H1 (cell line): Measurements from ENCODE around the gene GSPT1. TPM values are rescaled to one million over a fixed set of nuclear protein-coding genes. Genes with fewer than 3 reads are reported as not detected.

ENCODE experiments used
- CTCF ChIA-PET: fragments of 300-600 bp; sonication (Branson Sonifier 250); formaldehyde crosslinking; loops from one replicate; lab custom pipeline; 2021; ENCODE audit not compliant: partially characterized antibody; lab: Charles Lee
- POLR2A ChIA-PET: fragments of 300-600 bp; sonication (Branson Sonifier 250); formaldehyde crosslinking; loops from one replicate; lab custom pipeline; 2021; ENCODE audit warnings: inconsistent platforms; ENCODE audit not compliant: partially characterized antibody; lab: Charles Lee
- DNase-seq, 2 experiments: peaks; one replicate each; pipeline versions ENCODE4 v3.0.0 to v3.0.0-alpha.2; 2010 to 2022; ENCODE audit warnings: low spot score in 2 of 2, low read depth in 1 of 2, mixed read lengths in 1 of 2
- FAIRE-seq: peaks from 2 replicates; lab custom pipeline; 2011; peaks lifted over from hg19 to GRCh38; lab: Jason Lieb, UNC
- H2AFZ ChIP-seq: 2 replicates; pipeline ENCODE4 v1.8.1; 2012; ENCODE audit warnings: low read length, inconsistent platforms
- H2AK5ac ChIP-seq: 2 replicates; pipeline ENCODE4 v1.6.1; 2013; ENCODE audit warnings: low read depth, low read length
- H2BK120ac ChIP-seq: replicated peaks from 2 replicates; pipeline ENCODE3; 2013; ENCODE audit warnings: low read depth, low read length, inconsistent platforms
- H2BK12ac ChIP-seq: 2 replicates; pipeline ENCODE4 v1.6.1; 2013; ENCODE audit warnings: low read depth, low read length
- H2BK15ac ChIP-seq: 2 replicates; pipeline ENCODE4 v1.6.1; 2013; ENCODE audit warnings: low read length
- H2BK20ac ChIP-seq: 2 replicates; pipeline ENCODE4 v1.6.1; 2013; ENCODE audit warnings: low read length
- H2BK5ac ChIP-seq: 2 replicates; pipeline ENCODE4 v1.6.1; 2013; ENCODE audit warnings: low read depth, low read length
- H3K14ac ChIP-seq: 2 replicates; pipeline ENCODE4 v1.6.1; 2013; ENCODE audit warnings: inconsistent platforms; ENCODE audit not compliant: insufficient read length
- H3K18ac ChIP-seq: 2 replicates; pipeline ENCODE4 v1.6.1; 2013; ENCODE audit warnings: low read length; ENCODE audit errors: extremely low read depth
- H3K23ac ChIP-seq: 2 replicates; pipeline ENCODE4 v1.6.1; 2013; ENCODE audit warnings: inconsistent platforms; ENCODE audit not compliant: insufficient read length
- H3K23me2 ChIP-seq: 2 replicates; pipeline ENCODE4 v1.6.1; 2013; ENCODE audit warnings: low read depth, low read length
- H3K27ac ChIP-seq: 2 replicates; pipeline ENCODE4 v1.6.1; 2011; ENCODE audit warnings: low read depth, low read length, inconsistent platforms
- H3K27me3 ChIP-seq, 4 experiments: replicated peaks in 1 of 4; 1 replicate in 1 of 4; 2 replicates in 3 of 4; pipeline versions ENCODE4 v1.6.1 to v1.8.1; 2011 to 2013; ENCODE audit warnings: low read length in 3 of 4, mild to moderate bottlenecking in 3 of 4, inconsistent platforms in 2 of 4, mixed read lengths in 2 of 4, moderate library complexity in 1 of 4; ENCODE audit not compliant: control insufficient read depth in 3 of 4, insufficient read depth in 3 of 4; ENCODE audit errors: extremely low read depth in 1 of 4
- H3K36me3 ChIP-seq, 4 experiments: 2 replicates each; pipeline versions ENCODE4 v1.6.1 to v1.8.1; 2011 to 2013; ENCODE audit warnings: mild to moderate bottlenecking in 4 of 4, low read length in 3 of 4, moderate library complexity in 2 of 4, control low read depth in 1 of 4, inconsistent platforms in 1 of 4; ENCODE audit not compliant: insufficient read depth in 4 of 4, control insufficient read depth in 2 of 4
- H3K4ac ChIP-seq: replicated peaks from 2 replicates; pipeline ENCODE3; 2013; ENCODE audit warnings: low read length, low read depth, mixed read lengths, inconsistent platforms; ENCODE audit not compliant: insufficient read length
- H3K4me1 ChIP-seq, 4 experiments: replicated peaks in 1 of 4; 1 replicate in 1 of 4; 2 replicates in 3 of 4; pipeline versions ENCODE4 v1.6.1 to v1.8.1; 2011 to 2013; ENCODE audit warnings: low read length in 3 of 4, inconsistent platforms in 2 of 4, mixed read lengths in 1 of 4; ENCODE audit not compliant: insufficient read depth in 4 of 4, control insufficient read depth in 3 of 4
- H3K4me2 ChIP-seq, 2 experiments: 2 replicates each; pipeline versions ENCODE4 v1.6.1 to v1.8.1; 2011 to 2013; ENCODE audit warnings: low read depth in 2 of 2, low read length in 2 of 2, control low read depth in 1 of 2, inconsistent platforms in 1 of 2, mild to moderate bottlenecking in 1 of 2; ENCODE audit not compliant: insufficient read depth in 1 of 2
- H3K4me3 ChIP-seq, 4 experiments: fragments of 200-600, 300-600 bp in 1 of 4; sonication (generic), shearing (Covaris generic), sonication (Bioruptor Twin) in 1 of 4; 2 replicates each; pipeline versions ENCODE4 v1.5.1 to v1.8.1; 2011 to 2016; ENCODE audit warnings: low read length in 4 of 4, low read depth in 3 of 4, control low read depth in 2 of 4, inconsistent platforms in 2 of 4, mild to moderate bottlenecking in 2 of 4, mixed read lengths in 1 of 4, moderate library complexity in 1 of 4; ENCODE audit not compliant: insufficient read depth in 2 of 4; ENCODE audit errors: extremely low read depth in 1 of 4
- H3K56ac ChIP-seq: replicated peaks from 2 replicates; pipeline ENCODE3; 2013; ENCODE audit warnings: low read depth, mild to moderate bottlenecking, mixed read lengths, low read length, inconsistent platforms; ENCODE audit not compliant: insufficient read length
- H3K79me1 ChIP-seq: 2 replicates; pipeline ENCODE4 v1.6.1; 2013; ENCODE audit warnings: low read depth, low read length, control low read depth
- H3K79me2 ChIP-seq, 2 experiments: 2 replicates each; pipeline versions ENCODE4 v1.6.1 to v1.8.1; 2012 to 2013; ENCODE audit warnings: low read length in 2 of 2, mild to moderate bottlenecking in 2 of 2, inconsistent platforms in 1 of 2; ENCODE audit not compliant: insufficient read depth in 2 of 2, control insufficient read depth in 1 of 2
- H3K9ac ChIP-seq, 4 experiments: replicated peaks in 1 of 4; 1 replicate in 1 of 4; 2 replicates in 3 of 4; pipeline versions ENCODE4 v1.6.1 to v1.8.1; 2011 to 2013; ENCODE audit warnings: low read depth in 3 of 4, low read length in 3 of 4, control low read depth in 2 of 4, mild to moderate bottlenecking in 2 of 4, moderate library complexity in 2 of 4, inconsistent platforms in 1 of 4; ENCODE audit errors: extremely low read depth in 1 of 4
- H3K9me3 ChIP-seq, 2 experiments: 2 replicates each; pipeline versions ENCODE4 v1.6.1 to v1.8.1; 2012 to 2013; ENCODE audit warnings: mild to moderate bottlenecking in 2 of 2, moderate library complexity in 2 of 2, control low read depth in 1 of 2, inconsistent platforms in 1 of 2, low read depth in 1 of 2, low read length in 1 of 2, mixed read lengths in 1 of 2; ENCODE audit not compliant: insufficient read depth in 2 of 2
- H4K20me1 ChIP-seq, 2 experiments: replicated peaks in 1 of 2; 2 replicates each; pipeline versions ENCODE3 to v1.8.1; 2011 to 2013; ENCODE audit warnings: inconsistent platforms in 2 of 2, low read length in 2 of 2, mild to moderate bottlenecking in 1 of 2; ENCODE audit not compliant: insufficient read depth in 2 of 2, control insufficient read depth in 1 of 2
- H4K5ac ChIP-seq: 2 replicates; pipeline ENCODE4 v1.6.1; 2013; ENCODE audit warnings: low read length, low read depth, mixed read lengths, inconsistent platforms; ENCODE audit not compliant: insufficient read length
- H4K8ac ChIP-seq: 2 replicates; pipeline ENCODE4 v1.8.0; 2013; ENCODE audit warnings: mild to moderate bottlenecking, moderate library complexity, low read length, inconsistent platforms; ENCODE audit not compliant: insufficient read depth; ENCODE audit errors: extremely low read depth
- H4K91ac ChIP-seq: replicated peaks from 2 replicates; pipeline ENCODE3; 2013; ENCODE audit warnings: low read length, mixed read lengths, inconsistent platforms; ENCODE audit not compliant: insufficient read length
- BRCA1 ChIP-seq: IDR thresholded peaks from 2 replicates; pipeline ENCODE4 v1.6.1; 2012; ENCODE audit warnings: low read depth, low read length, improper control_type of control experiment
- CBX5 ChIP-seq: fragments of 300-800, 300-1000 bp; sonication (generic); IDR thresholded peaks from 2 replicates; pipeline ENCODE4 v1.7.1; 2016; ENCODE audit warnings: antibody characterized with exemption, low read length, low read depth
- CEBPB ChIP-seq: IDR thresholded peaks from 2 replicates; pipeline ENCODE4 v1.6.1; 2012; ENCODE audit warnings: low read depth, low read length
- HDAC6 ChIP-seq: IDR thresholded peaks from one replicate; pipeline ENCODE4 v1.7.1; 2012; ENCODE audit warnings: low read depth, mild to moderate bottlenecking, inconsistent platforms, low read length, moderate library complexity
- JUN ChIP-seq: IDR thresholded peaks from 2 replicates; pipeline ENCODE4 v1.6.1; 2011; ENCODE audit warnings: low read depth, mild to moderate bottlenecking, improper control_type of control experiment, low read length
- JUND ChIP-seq: IDR thresholded peaks from 2 replicates; pipeline ENCODE4 v1.6.1; 2011; ENCODE audit warnings: mild to moderate bottlenecking, improper control_type of control experiment, low read length
- KDM1A ChIP-seq: fragments of 200-600, 300-600 bp; sonication (generic); IDR thresholded peaks from 2 replicates; pipeline ENCODE4 v1.7.1; 2016; ENCODE audit warnings: mild to moderate bottlenecking, low read length, borderline replicate concordance
- POLR2AphosphoS5 ChIP-seq: IDR thresholded peaks from 2 replicates; pipeline ENCODE4 v1.6.1; 2011; ENCODE audit warnings: low read depth, low read length
- RAD21 ChIP-seq, 2 experiments: IDR thresholded peaks in 1 of 2; conservative IDR thresholded peaks in 1 of 2; 2 replicates each; pipeline ENCODE4 v1.6.1; 2011; ENCODE audit warnings: low read depth in 2 of 2, low read length in 2 of 2, improper control_type of control experiment in 1 of 2, inconsistent platforms in 1 of 2, mild to moderate bottlenecking in 1 of 2, moderate library complexity in 1 of 2
- SAP30 ChIP-seq: fragments of 300-600 bp; sonication (generic); IDR thresholded peaks from 2 replicates; pipeline ENCODE4 v1.7.1; 2012; ENCODE audit warnings: low read length, moderate library complexity, mild to moderate bottlenecking, inconsistent platforms; ENCODE audit not compliant: insufficient read depth, insufficient replicate concordance
- TEAD4 ChIP-seq: IDR thresholded peaks from 2 replicates; pipeline ENCODE4 v1.6.1; 2012; ENCODE audit warnings: low read depth, low read length, inconsistent platforms, mixed read lengths
- WGBS, 2 experiments: shearing (Covaris generic) in 1 of 2; methylation state at CpG; one replicate each; pipeline versions ENCODE4 v1.1.6 to v1.1.7; 2013 to 2015; ENCODE audit warnings: low lambda C conversion rate in 2 of 2, mixed read lengths in 2 of 2, inconsistent platforms in 1 of 2, low coverage in 1 of 2, missing lambda C conversion rate in 1 of 2; ENCODE audit not compliant: insufficient replicate concordance in 2 of 2, insufficient coverage in 1 of 2, insufficient read length in 1 of 2; ENCODE audit errors: extremely low coverage in 1 of 2, missing lambda C conversion rate in 1 of 2; 5-methylcytosine and 5-hydroxymethylcytosine counted together
- polyA plus RNA-seq, 7 experiments: library from polyadenylated mRNA; depleted of rRNA in 3 of 7; stranded (reverse) in 5 of 7; unstranded in 2 of 7; fragments of >200 nt in 5 of 7; fragments of 200-250 nt in 2 of 7; gene quantifications; 1 replicate in 5 of 7; 2 replicates in 1 of 7; 4 replicates in 1 of 7; pipeline versions ENCODE4 v1.2.1 to v1.2.3, GENCODE V29; 2011 to 2013; ENCODE audit warnings: missing spikeins in 2 of 7, mixed read lengths in 2 of 7
- total RNA-seq: library from RNA; stranded (reverse); fragmentation: NEBNext Ultra II Directional; extraction: Animal tissue kit (Norgen Biotek cat#: 25700); gene quantifications from 2 replicates; pipeline ENCODE4 v1.2.1, GENCODE V29; 2021

The GSPT1 gene
- total and polyA plus RNA-seq, 2 of the 8 experiments (the other 6 are each of a cell fraction or from before 2014, with no cell fraction given) = 51.0 to 204 TPM

- Histone ChIP-seq H4K91ac (no peak overlapping the region), H3K4me2 (no peak overlapping the region; a peak in 1 of 4 replicates), H3K79me2 (no peaks in the 10 kb centered on the region), H2BK5ac (no peak overlapping the region), H4K5ac (no peak overlapping the region), H3K18ac (no peak overlapping the region), H3K56ac (no peak overlapping the region), H4K20me1 (peaks cover 5 to 8% of the 10 kb centered on the region in 2 experiments), H3K23me2 (no peaks in the 10 kb centered on the region), H3K4me1 (peaks cover 0 to 5% (median 0%) of the 10 kb centered on the region in 4 experiments; a peak in 1 of 7 replicates), H3K23ac (no peak overlapping the region), H3K27me3 (no peaks in the 10 kb centered on the region), H3K79me1 (no peaks in the 10 kb centered on the region), H3K14ac (no peak overlapping the region), H2AK5ac (no peak overlapping the region), H2AFZ (no peak overlapping the region), H3K9ac (no peak overlapping the region), H3K4me3 (no peak overlapping the region), H2BK120ac (no peak overlapping the region), H3K27ac (0 out of 2 replicates have a peak overlapping the region, but pooled peaks have one; percentile 14), H3K9me3 (no peaks in the 10 kb centered on the region), H2BK12ac (no peak overlapping the region), H2BK15ac (no peak overlapping the region), H3K36me3 (peaks cover 36 to 58% (median 52%) of the 10 kb centered on the region in 4 experiments), H4K8ac (no peak overlapping the region), H2BK20ac (no peak overlapping the region), H3K4ac (no peak overlapping the region)
- DNase-seq = peak in 1 of 2 experiments; percentile 29
- WGBS, 2 experiments = 91% methylated on average over 7 of the region's 7 CpGs; no CpG with 5 or more reads in 1 of the 2 experiments
- no peak for FAIRE-seq
- CTCF ChIA-PET = interaction anchor here (0.6 to 1.1 kb wide), 4 partner anchors 9 to 327 kb away, joined by 3 to 5 read pairs (median 3); no protein-coding TSS in a partner anchor
- POLR2A ChIA-PET = interaction anchor here (1.9 to 5.6 kb wide), 4 partner anchors 10 to 94 kb away, joined by 8 to 59 read pairs (median 18); partner anchors contain the start of genes RSL1D1 and TXNDC11
- TF ChIP-seq JUN (no peak), BRCA1 (no peak), HDAC6 (no peak), POLR2AphosphoS5 (peak; percentile 64; the same call in 1 of the 2 replicates), RAD21 (IDR thresholded peaks at IDR 0.05 in 1 of 2, conservative IDR thresholded peaks at IDR 0.05 in 1 of 2; ENCODE audit: low read depth in 2 of 2, low read length in 2 of 2) (no peak), CEBPB (no peak), CBX5 (no peak), JUND (peak; percentile 63), KDM1A (no peak), SAP30 (no peak), TEAD4 (no peak)
Observed at GRCh38 chr16:11836650-11837244, 79.0 kb downstream of the GSPT1 start.
